Gastroesophageal sphincter (tissue), 4 donors: ENCODE data around the gene FAM53B. TPM values are rescaled to one million over a fixed set of nuclear protein-coding genes. Genes with fewer than 3 reads are reported as not detected.
A peak's percentile ranks its signal among the peaks of the same experiment; 100 is the strongest.

Source experiments
- ATAC-seq: fragments of 150-250 bp; one replicate; pipeline ENCODE4 v1.9.1; 2016; ENCODE audit warnings: mild to moderate bottlenecking, moderate library complexity
- H3K27ac ChIP-seq, 4 donors: fragments of 200-600 bp; sonication (generic) in 3 of 4; 1 replicate in 3 of 4; 2 replicates in 1 of 4; pipeline ENCODE4 v1.5.1; 2016 to 2019
- H3K27me3 ChIP-seq: fragments of 200-600 bp; sonication (generic); one replicate; pipeline ENCODE4 v1.5.1; 2019
- H3K36me3 ChIP-seq, 2 donors: fragments of 200-600 bp; sonication (generic); one replicate each; pipeline ENCODE4 v1.5.1; 2019; ENCODE audit warnings: control low read depth in 1 of 2
- H3K4me1 ChIP-seq, 3 donors: fragments of 200-600 bp; sonication (generic); 1 replicate in 2 of 3; 2 replicates in 1 of 3; pipeline ENCODE4 v1.5.1; 2016 to 2019; ENCODE audit warnings: control low read depth in 2 of 3
- H3K4me3 ChIP-seq, 2 donors: fragments of 200-600 bp; sonication (generic); one replicate each; pipeline ENCODE4 v1.5.1; 2019; ENCODE audit warnings: mild to moderate bottlenecking in 1 of 2, moderate library complexity in 1 of 2
- H3K9me3 ChIP-seq, 3 donors: fragments of 200-600 bp; sonication (generic); one replicate each; pipeline ENCODE4 v1.5.1; 2017 to 2019; ENCODE audit warnings: control low read depth in 2 of 3
- EP300 ChIP-seq: sonication (generic); formaldehyde crosslinking; IDR thresholded peaks from one replicate; pipeline ENCODE4 v1.6.1; 2017; ENCODE audit warnings: antibody characterized with exemption, mild to moderate bottlenecking
- POLR2A ChIP-seq, 2 donors: fragments of 450-650 bp; IDR thresholded peaks; one replicate each; pipeline ENCODE4 v1.6.1; 2017; ENCODE audit warnings: antibody characterized with exemption in 2 of 2, mild to moderate bottlenecking in 2 of 2, moderate library complexity in 1 of 2
- POLR2AphosphoS5 ChIP-seq: sonication (generic); formaldehyde crosslinking; IDR thresholded peaks from one replicate; pipeline ENCODE4 v1.6.1; 2017; ENCODE audit warnings: antibody characterized with exemption
- WGBS, 2 donors: methylation state at CpG; one replicate each; pipeline ENCODE4 v1.1.5; 2018; ENCODE audit warnings: low coverage in 1 of 2; 5-methylcytosine and 5-hydroxymethylcytosine counted together
- total RNA-seq, 4 donors: library from RNA; depleted of rRNA; stranded (reverse); fragments of >200 nt; gene quantifications; one replicate each; pipeline ENCODE4 v1.1.0, GENCODE V29; 2016
- TF ChIP-seq, protein P1 (sequence below), 4 experiments: fragments of 200-600 bp in 2 of 4; fragments of 450-650 bp in 2 of 4; sonication (generic) in 1 of 4; IDR thresholded peaks; one replicate each; pipeline ENCODE4 v1.5.1; 2017 to 2019; ENCODE audit warnings: antibody characterized with exemption in 4 of 4, mild to moderate bottlenecking in 2 of 4, moderate library complexity in 2 of 4

Gene FAM53B
- total RNA-seq, 4 donors from 2014 or later = 24.5 to 33.0 (median 30.2) TPM

DNA sequence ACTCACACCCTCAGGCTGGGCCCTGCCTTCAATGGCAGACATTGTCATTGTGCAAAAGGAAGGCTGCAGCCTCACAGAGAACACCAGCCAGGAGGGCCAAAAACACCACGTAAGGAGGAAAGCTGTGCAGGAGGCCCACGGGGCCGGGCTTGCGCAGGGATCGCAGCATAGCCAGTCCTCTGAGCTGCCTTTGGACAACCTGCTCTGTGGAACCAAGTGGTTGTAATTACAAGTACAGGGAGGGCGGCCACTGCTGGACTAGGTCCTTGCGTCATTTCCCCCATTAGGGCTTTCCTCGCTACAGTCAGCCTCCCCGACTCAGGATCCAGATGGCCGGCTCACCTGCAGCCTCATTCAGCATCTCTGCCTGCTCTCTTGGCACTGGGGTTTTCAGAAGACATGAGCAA is 66.9 kb downstream of the FAM53B start:
- ATAC-seq = no peak
- Histone ChIP-seq H3K27ac (peak overlapping the region in 2 of 4 donors; percentile 55 to 58), H3K9me3 (no peaks in the 10 kb centered on the region), H3K4me3 (no peak overlapping the region), H3K4me1 (peaks cover 0 to 89% (median 51%) of the 10 kb centered on the region in 3 donors), H3K36me3 (peaks cover 0 to 31% of the 10 kb centered on the region in 2 donors), H3K27me3 (no peaks in the 10 kb centered on the region)
- 20 to 81% methylated on average over 1 to 7 of the region's 10 CpGs for WGBS, 2 donors
- TF ChIP-seq, protein P1, sequence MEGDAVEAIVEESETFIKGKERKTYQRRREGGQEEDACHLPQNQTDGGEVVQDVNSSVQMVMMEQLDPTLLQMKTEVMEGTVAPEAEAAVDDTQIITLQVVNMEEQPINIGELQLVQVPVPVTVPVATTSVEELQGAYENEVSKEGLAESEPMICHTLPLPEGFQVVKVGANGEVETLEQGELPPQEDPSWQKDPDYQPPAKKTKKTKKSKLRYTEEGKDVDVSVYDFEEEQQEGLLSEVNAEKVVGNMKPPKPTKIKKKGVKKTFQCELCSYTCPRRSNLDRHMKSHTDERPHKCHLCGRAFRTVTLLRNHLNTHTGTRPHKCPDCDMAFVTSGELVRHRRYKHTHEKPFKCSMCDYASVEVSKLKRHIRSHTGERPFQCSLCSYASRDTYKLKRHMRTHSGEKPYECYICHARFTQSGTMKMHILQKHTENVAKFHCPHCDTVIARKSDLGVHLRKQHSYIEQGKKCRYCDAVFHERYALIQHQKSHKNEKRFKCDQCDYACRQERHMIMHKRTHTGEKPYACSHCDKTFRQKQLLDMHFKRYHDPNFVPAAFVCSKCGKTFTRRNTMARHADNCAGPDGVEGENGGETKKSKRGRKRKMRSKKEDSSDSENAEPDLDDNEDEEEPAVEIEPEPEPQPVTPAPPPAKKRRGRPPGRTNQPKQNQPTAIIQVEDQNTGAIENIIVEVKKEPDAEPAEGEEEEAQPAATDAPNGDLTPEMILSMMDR (IDR thresholded peaks at IDR 0.05) = no peak
- no peak for TF ChIP-seq EP300
- TF ChIP-seq POLR2A (IDR thresholded peaks at IDR 0.05) = no peak
- TF ChIP-seq POLR2AphosphoS5 = no peak

DNA sequence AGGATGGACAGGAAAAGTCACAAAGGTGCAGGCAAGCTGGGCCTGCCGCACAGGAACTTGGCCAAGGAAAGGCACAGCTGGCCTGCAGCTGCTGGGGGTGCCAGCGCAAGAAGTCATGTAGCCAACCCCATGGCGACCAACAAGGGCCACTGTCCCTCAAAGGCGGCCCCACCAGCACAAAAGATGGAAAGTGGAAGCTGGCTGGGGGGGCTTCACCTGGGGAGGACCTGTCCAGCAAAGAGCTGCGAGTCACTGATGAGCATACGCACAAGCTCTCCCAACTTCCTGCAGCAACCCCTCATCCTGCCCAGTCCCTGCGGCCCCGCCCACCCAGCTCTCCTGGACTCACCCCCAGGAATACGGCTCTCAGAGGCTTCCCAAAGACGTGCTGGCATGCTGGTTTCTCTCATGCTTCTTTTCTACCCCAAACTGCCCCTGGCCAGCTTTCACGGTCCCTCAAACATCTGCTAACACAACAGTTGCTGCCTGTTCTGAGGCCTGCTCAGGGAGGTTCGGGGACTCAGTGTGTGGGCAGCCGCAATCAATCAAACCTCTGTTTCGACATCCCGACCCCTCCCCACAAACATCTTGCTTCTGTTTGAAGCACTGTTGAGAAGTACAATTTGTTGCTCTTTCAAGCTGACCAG is 67.6 kb downstream of the FAM53B start:
- 64 to 67% methylated on average over 7 to 12 of the region's 15 CpGs for WGBS, 2 donors
- Histone ChIP-seq H3K27me3 (no peaks in the 10 kb centered on the region), H3K4me1 (peaks cover 0 to 96% (median 55%) of the 10 kb centered on the region in 3 donors), H3K9me3 (no peaks in the 10 kb centered on the region), H3K4me3 (no peak overlapping the region), H3K36me3 (peaks cover 0 to 23% of the 10 kb centered on the region in 2 donors), H3K27ac (peak overlapping the region in 1 of 4 donors; percentile 55)
- no peak for ATAC-seq
- TF ChIP-seq EP300 (no peak), POLR2AphosphoS5 (no peak), POLR2A (IDR thresholded peaks at IDR 0.05) (no peak)
- TF ChIP-seq, protein P1 (IDR thresholded peaks at IDR 0.05) = no peak

DNA sequence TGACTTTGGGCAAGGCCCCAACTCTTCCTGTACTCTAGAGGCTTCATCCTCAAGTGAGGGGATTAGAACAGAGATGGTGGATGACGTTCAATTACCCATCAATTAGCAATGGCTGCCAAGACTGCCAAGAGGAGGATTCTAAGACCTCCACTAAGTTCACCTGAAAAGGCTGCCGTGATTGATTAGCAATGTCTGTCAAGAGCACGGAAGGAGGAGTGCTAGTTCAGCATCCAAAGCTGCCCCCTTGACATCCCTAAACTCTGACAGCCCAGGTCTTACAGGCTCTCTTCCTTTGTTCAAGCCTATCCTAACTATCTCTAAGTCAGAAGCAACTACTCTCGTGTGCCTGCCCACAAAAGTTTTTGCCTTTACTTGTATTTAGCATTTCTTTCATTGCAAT is 68.4 kb downstream of the FAM53B start:
- Histone ChIP-seq H3K27ac (no peak overlapping the region), H3K9me3 (no peaks in the 10 kb centered on the region), H3K4me1 (peaks cover 0 to 99% (median 58%) of the 10 kb centered on the region in 3 donors), H3K27me3 (no peaks in the 10 kb centered on the region), H3K4me3 (no peak overlapping the region), H3K36me3 (peaks cover 0 to 16% of the 10 kb centered on the region in 2 donors)
- no peak for ATAC-seq
- no peak for TF ChIP-seq EP300
- no peak for TF ChIP-seq POLR2AphosphoS5
- TF ChIP-seq, protein P1 (IDR thresholded peaks at IDR 0.05) = no peak
- no peak for TF ChIP-seq POLR2A (IDR thresholded peaks at IDR 0.05)
- WGBS, 2 donors = 100% methylated on average over 4 of the region's 4 CpGs; no CpG with 5 or more reads in 1 of the 2 donors

DNA sequence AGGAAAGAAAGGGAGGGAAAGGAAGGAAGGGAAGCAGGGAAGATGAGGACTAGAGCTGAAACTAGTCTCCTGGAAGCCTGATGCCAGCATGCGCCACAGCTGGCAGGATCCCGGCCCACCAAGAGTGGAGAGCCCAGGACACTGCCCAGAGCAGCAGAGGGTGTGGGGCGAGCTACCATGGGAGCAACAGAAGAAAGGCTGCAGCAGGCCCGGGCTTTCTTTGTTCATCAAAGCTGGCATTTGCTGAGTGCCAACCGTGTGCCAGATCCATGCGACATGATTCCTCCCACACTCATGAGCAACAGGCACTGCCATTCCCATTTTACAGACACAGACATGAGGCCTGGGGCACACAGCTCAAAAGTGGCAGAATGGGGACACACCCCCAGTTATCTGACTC is 68.9 kb downstream of the FAM53B start:
- TF ChIP-seq POLR2A (IDR thresholded peaks at IDR 0.05) (no peak), EP300 (no peak), POLR2AphosphoS5 (no peak)
- TF ChIP-seq, protein P1 (IDR thresholded peaks at IDR 0.05) = no peak
- no peak for ATAC-seq

DNA sequence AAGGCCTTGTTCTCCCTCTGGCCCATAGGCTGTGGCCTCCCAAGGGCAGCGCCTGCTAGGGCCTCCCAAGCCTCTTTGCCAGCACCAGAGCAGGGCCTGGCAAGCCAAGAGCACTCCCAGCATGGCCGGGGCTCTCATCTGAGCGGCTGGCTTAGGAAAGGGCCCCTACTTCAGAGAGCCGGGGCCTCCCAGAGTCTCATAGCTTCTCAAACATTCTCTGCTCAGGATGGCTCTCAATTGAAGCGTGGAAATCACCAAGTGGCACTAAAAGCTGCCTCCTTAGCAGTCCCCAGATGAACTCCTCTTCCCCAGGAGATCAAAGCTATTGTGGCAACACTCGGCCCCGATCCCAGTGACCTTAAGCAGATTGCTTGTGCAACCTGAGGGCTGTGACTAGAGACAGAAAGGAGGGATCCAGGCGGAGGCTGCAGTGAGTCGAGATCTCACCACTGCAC is 69.4 kb downstream of the FAM53B start:
- peaks cover 0 to 7% of the 10 kb centered on the region in 2 donors for H3K36me3 ChIP-seq
- H3K4me1 ChIP-seq = peaks cover 0 to 96% (median 53%) of the 10 kb centered on the region in 3 donors
- WGBS, 2 donors = 91 to 100% methylated on average over 1 to 3 of the region's 9 CpGs
- H3K4me3 ChIP-seq = no peak overlapping the region
- H3K27me3 ChIP-seq = no peaks in the 10 kb centered on the region
- H3K9me3 ChIP-seq = no peaks in the 10 kb centered on the region
- TF ChIP-seq, protein P1 (IDR thresholded peaks at IDR 0.05) = no peak
- TF ChIP-seq POLR2AphosphoS5 = no peak
- no peak overlapping the region for H3K27ac ChIP-seq
- ATAC-seq = no peak

More for the DNA sequence above, 68.9 kb downstream of the FAM53B start:
- H3K36me3 ChIP-seq = peaks cover 0 to 11% of the 10 kb centered on the region in 2 donors
- H3K4me3 ChIP-seq = no peak overlapping the region
- 97 to 100% methylated on average over 3 to 5 of the region's 6 CpGs for WGBS, 2 donors
- H3K4me1 ChIP-seq = peaks cover 0 to 99% (median 57%) of the 10 kb centered on the region in 3 donors
- H3K27ac ChIP-seq = no peak overlapping the region
- no peaks in the 10 kb centered on the region for H3K9me3 ChIP-seq
- H3K27me3 ChIP-seq = no peaks in the 10 kb centered on the region
